Prostate gland (tissue), 2 donors: ENCODE measurements around the gene DCPS. TPM values are rescaled to one million over a fixed set of nuclear protein-coding genes. Genes with fewer than 3 reads are reported as not detected.

ENCODE experiments used
- DNase-seq: peaks from one replicate; pipeline ENCODE4 v3.0.0-alpha.2; 2019; ENCODE audit warnings: low spot score
- H3K27ac ChIP-seq, 2 donors: fragments of 200-600 bp; sonication (generic); 2 replicates each; pipeline ENCODE4 v1.5.1; 2017 to 2019
- H3K27me3 ChIP-seq: fragments of 200-600 bp; sonication (generic); replicated peaks from 2 replicates; pipeline ENCODE4 v1.5.1; 2019; ENCODE audit not compliant: insufficient read depth
- H3K36me3 ChIP-seq, 2 donors: fragments of 200-600 bp; sonication (generic); 1 replicate in 1 of 2; 2 replicates in 1 of 2; pipeline versions ENCODE4 v1.5.1 to v1.8.1; 2017 to 2019
- H3K4me1 ChIP-seq: fragments of 200-600 bp; sonication (generic); replicated peaks from 2 replicates; pipeline ENCODE4 v1.5.1; 2019
- H3K4me3 ChIP-seq, 2 donors: fragments of 200-600 bp; sonication (generic); 2 replicates each; pipeline ENCODE4 v1.5.1; 2017 to 2019
- H3K9me3 ChIP-seq: fragments of 200-600 bp; sonication (generic); 2 replicates; pipeline ENCODE4 v1.5.1; 2017
- POLR2A ChIP-seq: fragments of 450-650 bp; IDR thresholded peaks from one replicate; pipeline ENCODE4 v1.6.1; 2016; ENCODE audit warnings: antibody characterized with exemption, mild to moderate bottlenecking
- POLR2AphosphoS5 ChIP-seq: sonication (generic); formaldehyde crosslinking; IDR thresholded peaks from one replicate; pipeline ENCODE4 v1.6.1; 2017; ENCODE audit warnings: antibody characterized with exemption
- WGBS: methylation state at CpG from one replicate; pipeline ENCODE4 v1.1.5; 2018; 5-methylcytosine and 5-hydroxymethylcytosine counted together
- intact Hi-C: fragments of 100-400 bp; cut with DNase I; formaldehyde crosslinking; loops from one replicate; pipeline ENCODE4 v1.14.2; 2022
- total RNA-seq, 2 donors: library from RNA; depleted of rRNA; stranded (reverse); fragments of >200 nt; gene quantifications; one replicate each; pipeline ENCODE4 v1.1.0, GENCODE V29; 2016
- TF ChIP-seq, protein P1 (sequence below), 4 experiments: fragments of 200-600 bp in 2 of 4; fragments of 450-650 bp in 2 of 4; sonication (generic) in 2 of 4; IDR thresholded peaks; 1 replicate in 3 of 4; 2 replicates in 1 of 4; pipeline ENCODE4 v1.5.1; 2016 to 2019; ENCODE audit warnings: antibody characterized with exemption in 4 of 4, mild to moderate bottlenecking in 2 of 4, moderate library complexity in 2 of 4

DCPS gene
- total RNA-seq, 2 donors from 2014 or later, result 12.6 to 17.5 TPM

DNA sequence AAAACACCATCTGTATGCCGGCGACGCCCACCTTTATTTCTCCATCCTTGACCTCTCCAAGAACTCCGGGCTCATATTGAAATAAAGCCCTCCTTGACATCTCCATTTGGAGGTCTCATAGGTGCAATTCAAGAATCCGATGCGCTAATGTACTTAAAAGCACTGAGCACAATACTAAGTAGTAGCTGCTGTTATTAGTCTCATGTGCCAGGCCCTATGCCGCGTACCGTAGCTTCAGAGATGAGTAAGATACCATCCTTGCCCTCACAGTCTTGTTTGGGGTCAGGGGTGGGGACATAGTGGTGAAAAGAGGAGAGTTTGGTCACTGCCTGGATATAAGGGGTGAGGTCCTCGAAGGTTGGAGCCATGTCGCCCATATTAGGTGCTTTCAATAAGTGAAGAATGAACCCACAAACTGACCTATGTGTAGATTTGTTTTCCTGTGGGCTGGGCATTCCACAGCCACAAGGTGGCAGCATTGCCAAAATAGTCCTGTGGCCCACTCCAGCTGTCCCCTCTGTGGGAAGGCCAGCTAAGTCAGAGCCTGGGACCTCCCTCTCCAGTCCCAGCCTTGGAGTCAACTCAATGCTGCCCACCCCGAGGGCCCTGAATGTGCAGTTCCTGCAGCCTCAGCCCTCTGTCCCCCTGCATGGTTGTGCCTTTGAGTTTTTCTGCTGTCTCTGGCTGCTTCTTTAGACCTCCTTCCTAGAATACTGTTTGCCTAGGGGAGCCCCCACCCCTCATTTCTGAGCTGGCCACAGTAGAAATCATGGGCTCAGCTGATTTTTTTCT lies 6.5 kb downstream of the DCPS start:
- 71% methylated on average over 12 of the region's 12 CpGs for WGBS
- H3K27me3 ChIP-seq, result no peaks in the 10 kb centered on the region
- no peaks in the 10 kb centered on the region for H3K4me1 ChIP-seq
- no peak overlapping the region for H3K4me3 ChIP-seq
- intact Hi-C loops, result loop anchor here (2.0 to 10.0 kb wide), 2 partner anchors 170 to 674 kb away; no protein-coding TSS in a partner anchor
- H3K9me3 ChIP-seq, result no peaks in the 10 kb centered on the region
- TF ChIP-seq, protein P1, sequence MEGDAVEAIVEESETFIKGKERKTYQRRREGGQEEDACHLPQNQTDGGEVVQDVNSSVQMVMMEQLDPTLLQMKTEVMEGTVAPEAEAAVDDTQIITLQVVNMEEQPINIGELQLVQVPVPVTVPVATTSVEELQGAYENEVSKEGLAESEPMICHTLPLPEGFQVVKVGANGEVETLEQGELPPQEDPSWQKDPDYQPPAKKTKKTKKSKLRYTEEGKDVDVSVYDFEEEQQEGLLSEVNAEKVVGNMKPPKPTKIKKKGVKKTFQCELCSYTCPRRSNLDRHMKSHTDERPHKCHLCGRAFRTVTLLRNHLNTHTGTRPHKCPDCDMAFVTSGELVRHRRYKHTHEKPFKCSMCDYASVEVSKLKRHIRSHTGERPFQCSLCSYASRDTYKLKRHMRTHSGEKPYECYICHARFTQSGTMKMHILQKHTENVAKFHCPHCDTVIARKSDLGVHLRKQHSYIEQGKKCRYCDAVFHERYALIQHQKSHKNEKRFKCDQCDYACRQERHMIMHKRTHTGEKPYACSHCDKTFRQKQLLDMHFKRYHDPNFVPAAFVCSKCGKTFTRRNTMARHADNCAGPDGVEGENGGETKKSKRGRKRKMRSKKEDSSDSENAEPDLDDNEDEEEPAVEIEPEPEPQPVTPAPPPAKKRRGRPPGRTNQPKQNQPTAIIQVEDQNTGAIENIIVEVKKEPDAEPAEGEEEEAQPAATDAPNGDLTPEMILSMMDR (IDR thresholded peaks at IDR 0.05), result peak; percentile 75 to 91 (median 86)
- peak; percentile 35 for TF ChIP-seq POLR2AphosphoS5
- TF ChIP-seq POLR2A, result no peak
- DNase-seq, result peak; percentile 72
- H3K36me3 ChIP-seq, result no peaks in the 10 kb centered on the region
- no peak overlapping the region for H3K27ac ChIP-seq

DNA sequence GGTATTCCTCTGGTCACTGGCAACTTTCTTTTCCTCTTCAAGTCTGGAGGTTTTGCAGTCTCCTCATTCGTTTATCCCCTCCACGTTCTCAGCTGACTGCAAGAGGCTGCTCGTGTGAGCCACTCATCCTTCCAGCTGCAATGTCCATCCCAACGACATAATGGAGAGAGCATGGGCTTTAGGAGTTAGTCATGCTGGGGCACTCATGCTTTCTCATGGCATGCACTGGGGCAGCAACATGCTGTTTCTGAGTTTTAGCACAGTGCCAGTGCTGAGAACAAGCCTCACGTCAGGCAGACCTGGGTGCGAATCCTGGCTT lies 7.1 kb downstream of the DCPS start:
- no peaks in the 10 kb centered on the region for H3K27me3 ChIP-seq
- no peaks in the 10 kb centered on the region for H3K4me1 ChIP-seq
- no peak for DNase-seq
- TF ChIP-seq POLR2AphosphoS5, result no peak
- TF ChIP-seq, protein P1 (IDR thresholded peaks at IDR 0.05), result no peak
- no peak for TF ChIP-seq POLR2A
- no peak overlapping the region for H3K27ac ChIP-seq
- H3K9me3 ChIP-seq, result no peaks in the 10 kb centered on the region
- no peaks in the 10 kb centered on the region for H3K36me3 ChIP-seq
- intact Hi-C loops, result loop anchor here (2.0 to 10.0 kb wide), 2 partner anchors 170 to 674 kb away; no protein-coding TSS in a partner anchor
- 71% methylated on average over 6 of the region's 6 CpGs for WGBS
- H3K4me3 ChIP-seq, result no peak overlapping the region

DNA sequence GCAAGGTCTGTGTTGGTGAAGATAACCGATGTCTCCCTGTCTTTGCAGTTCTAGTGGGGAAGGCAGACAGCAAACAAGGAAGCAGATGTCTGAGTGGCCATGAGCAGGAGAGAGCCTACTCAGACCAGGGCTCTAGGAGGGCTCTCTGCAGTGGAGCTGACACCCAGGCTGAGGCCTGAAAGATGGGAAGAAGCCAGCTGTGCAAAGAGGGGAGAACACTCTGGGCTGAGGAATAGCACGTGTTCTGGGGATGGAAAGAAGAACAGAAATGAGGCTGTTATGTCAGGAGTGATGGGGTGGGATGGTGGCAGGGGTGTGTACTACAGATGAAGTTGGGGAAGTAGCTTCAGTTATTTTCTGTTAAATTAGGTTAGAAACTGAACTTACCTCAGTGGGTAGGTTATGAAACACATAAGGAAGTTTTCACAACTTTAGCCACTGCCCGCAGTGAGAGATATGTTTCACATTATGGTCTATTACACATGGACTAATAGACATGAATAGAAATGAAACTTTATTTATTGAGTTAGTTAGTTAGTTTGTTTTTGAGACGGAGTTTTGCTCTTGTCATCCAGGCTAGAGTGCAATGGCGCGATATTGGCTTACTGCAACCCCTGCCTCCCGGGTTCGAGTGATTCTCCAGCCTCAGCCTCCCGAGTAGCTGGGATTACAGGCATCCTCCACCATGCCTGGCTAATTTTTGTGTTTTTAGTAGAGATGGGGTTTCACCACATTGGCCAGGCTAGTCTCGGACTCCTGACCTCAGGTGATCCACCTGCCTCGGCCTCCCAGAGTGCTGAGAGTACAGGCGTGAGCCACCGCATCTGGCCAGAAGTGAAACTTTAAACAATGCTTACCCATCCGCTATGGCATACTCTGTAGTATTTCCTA lies 7.8 kb downstream of the DCPS start:
- Histone ChIP-seq H3K36me3 (no peaks in the 10 kb centered on the region), H3K4me3 (no peak overlapping the region), H3K27me3 (no peaks in the 10 kb centered on the region), H3K9me3 (no peaks in the 10 kb centered on the region), H3K4me1 (no peaks in the 10 kb centered on the region), H3K27ac (no peak overlapping the region)
- intact Hi-C loops, result loop anchor here (2.0 to 10.0 kb wide), 2 partner anchors 169 to 673 kb away; no protein-coding TSS in a partner anchor
- WGBS, result 90% methylated on average over 14 of the region's 14 CpGs
- DNase-seq, result no peak
- TF ChIP-seq POLR2AphosphoS5, result no peak
- TF ChIP-seq, protein P1 (IDR thresholded peaks at IDR 0.05), result no peak
- TF ChIP-seq POLR2A, result no peak

DNA sequence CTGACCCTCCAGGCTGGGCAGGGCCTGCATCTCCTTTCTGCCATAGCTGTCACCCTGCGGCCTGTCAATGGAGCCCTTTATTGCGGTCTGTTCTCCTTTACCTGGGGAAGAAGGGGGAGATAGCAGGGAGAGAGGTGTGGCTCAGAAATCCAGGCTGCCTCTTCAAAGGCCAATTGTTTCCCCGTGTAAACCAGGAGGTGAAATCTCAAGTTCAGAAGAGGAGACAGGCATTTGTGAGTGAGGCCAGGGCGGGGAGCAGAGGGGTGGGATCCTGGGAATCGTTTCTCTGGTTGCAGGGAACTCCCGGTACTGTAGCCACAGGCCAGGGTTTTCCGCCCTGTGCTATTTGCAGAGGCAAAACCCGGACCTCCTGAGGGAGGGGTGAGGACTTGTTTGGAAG lies 9.1 kb downstream of the DCPS start:
- 44% methylated on average over 8 of the region's 8 CpGs for WGBS
- TF ChIP-seq POLR2A, result no peak
- no peak for TF ChIP-seq POLR2AphosphoS5
- TF ChIP-seq, protein P1 (IDR thresholded peaks at IDR 0.05), result no peak

More for the DNA sequence above, 9.1 kb downstream of the DCPS start:
- Histone ChIP-seq H3K27ac (no peak overlapping the region), H3K4me3 (no peak overlapping the region), H3K9me3 (no peaks in the 10 kb centered on the region), H3K4me1 (no peaks in the 10 kb centered on the region), H3K27me3 (no peaks in the 10 kb centered on the region), H3K36me3 (no peaks in the 10 kb centered on the region)
- intact Hi-C loops, result loop anchor here (10.0 kb wide), 1 partner anchor 672 kb away; no protein-coding TSS in a partner anchor
- DNase-seq, result no peak
